HEK293 (cell line): ENCODE measurements around the gene C19orf25.

Experiments
- CTCF ChIA-PET: fragments of 350-600 bp; formaldehyde crosslinking; extraction: SDS; loops from one replicate; lab custom pipeline; 2021; ENCODE audit warnings: antibody characterized with exemption; lab: Yijun Ruan, JAX
- POLR2A ChIA-PET: fragments of 300-600 bp; formaldehyde crosslinking; extraction: SDS; loops from one replicate; lab custom pipeline; 2020; ENCODE audit warnings: antibody characterized with exemption, inconsistent platforms; lab: Yijun Ruan, JAX
- H3K27ac ChIP-seq: fragments of 200-500 bp; sonication (Bioruptor generic); 2 replicates; pipeline ENCODE4 v1.5.1; 2014; ENCODE audit warnings: low read depth, low read length, control low read depth, inconsistent platforms; ENCODE audit errors: extremely low read depth
- H3K36me3 ChIP-seq, 2 experiments: fragments of 200-500 bp in 1 of 2; sonication (Bioruptor generic) in 1 of 2; 1 replicate in 1 of 2; 2 replicates in 1 of 2; pipeline ENCODE4 v1.5.1; 2014 to 2017; ENCODE audit warnings: inconsistent platforms in 2 of 2, low read length in 2 of 2; ENCODE audit not compliant: control insufficient read depth in 2 of 2, insufficient read depth in 1 of 2
- H3K4me1 ChIP-seq: fragments of 200-500 bp; sonication (Bioruptor generic); 2 replicates; pipeline ENCODE4 v1.5.1; 2014; ENCODE audit warnings: mild to moderate bottlenecking, low read length, inconsistent platforms; ENCODE audit not compliant: control insufficient read depth, insufficient read depth
- H3K4me3 ChIP-seq: 2 replicates; pipeline ENCODE4 v1.5.1; 2011; ENCODE audit warnings: low read depth, mild to moderate bottlenecking, control low read depth, low read length, moderate library complexity
- H3K9me3 ChIP-seq: fragments of 200-500 bp; sonication (Bioruptor generic); 2 replicates; pipeline ENCODE4 v1.5.1; 2014; ENCODE audit warnings: low read depth, low read length, inconsistent platforms; ENCODE audit not compliant: control insufficient read depth, insufficient read depth
- BCL11B ChIP-seq: fragments of 450-650 bp; formaldehyde crosslinking; IDR thresholded peaks from 2 replicates; pipeline ENCODE4 v1.5.1; 2016; ENCODE audit warnings: low read depth, missing biosample characterization, missing genetic modification characterization
- FEZF1 ChIP-seq: fragments of 450-650 bp; formaldehyde crosslinking; IDR thresholded peaks from 2 replicates; pipeline ENCODE4 v1.5.1; 2016; ENCODE audit warnings: missing biosample characterization, missing genetic modification characterization
- KLF1 ChIP-seq: fragments of 450-650 bp; formaldehyde crosslinking; IDR thresholded peaks from 2 replicates; pipeline ENCODE4 v1.5.1; 2016; ENCODE audit warnings: missing biosample characterization, missing genetic modification characterization
- ZNF138 ChIP-seq: fragments of 450-650 bp; formaldehyde crosslinking; IDR thresholded peaks from 2 replicates; pipeline ENCODE4 v1.5.1; 2016; ENCODE audit warnings: missing biosample characterization, missing genetic modification characterization, borderline replicate concordance
- ZNF18 ChIP-seq: fragments of 450-650 bp; formaldehyde crosslinking; IDR thresholded peaks from 2 replicates; pipeline ENCODE4 v1.5.1; 2016; ENCODE audit warnings: missing biosample characterization, missing genetic modification characterization
- ZNF280C ChIP-seq: fragments of 450-650 bp; formaldehyde crosslinking; IDR thresholded peaks from 2 replicates; pipeline ENCODE4 v1.5.1; 2016; ENCODE audit warnings: missing biosample characterization, missing genetic modification characterization
- ZNF354C ChIP-seq: fragments of 450-650 bp; formaldehyde crosslinking; IDR thresholded peaks from 2 replicates; pipeline ENCODE4 v1.5.1; 2016; ENCODE audit warnings: missing biosample characterization, missing genetic modification characterization, low read depth, borderline replicate concordance
- ZNF558 ChIP-seq: fragments of 450-650 bp; formaldehyde crosslinking; IDR thresholded peaks from 2 replicates; pipeline ENCODE4 v1.5.1; 2016; ENCODE audit warnings: missing biosample characterization, missing genetic modification characterization
- TF ChIP-seq, protein P1 (sequence below): fragments of 450-650 bp; IDR thresholded peaks from 2 replicates; pipeline ENCODE4 v1.5.1; 2018; ENCODE audit warnings: missing biosample characterization, mild to moderate bottlenecking, missing genetic modification characterization
- TF ChIP-seq, protein P2 (sequence below): fragments of 450-650 bp; formaldehyde crosslinking; IDR thresholded peaks from 2 replicates; pipeline ENCODE4 v1.5.1; 2016; ENCODE audit warnings: missing biosample characterization, missing genetic modification characterization, low read depth
- TF ChIP-seq, protein P3 (sequence below): fragments of 450-650 bp; formaldehyde crosslinking; optimal IDR thresholded peaks from 2 replicates; pipeline ENCODE3; 2016; ENCODE audit warnings: missing biosample characterization, mild to moderate bottlenecking, missing genetic modification characterization
- TF ChIP-seq, protein P4 (sequence below): fragments of 450-650 bp; formaldehyde crosslinking; IDR thresholded peaks from 2 replicates; pipeline ENCODE4 v1.5.1; 2017; ENCODE audit warnings: missing biosample characterization, mild to moderate bottlenecking, missing genetic modification characterization, moderate library complexity
- TF ChIP-seq, protein P5 (sequence below): fragments of 450-650 bp; formaldehyde crosslinking; IDR thresholded peaks from 2 replicates; pipeline ENCODE4 v1.5.1; 2016; ENCODE audit warnings: missing biosample characterization, missing genetic modification characterization

Gene C19orf25

DNA sequence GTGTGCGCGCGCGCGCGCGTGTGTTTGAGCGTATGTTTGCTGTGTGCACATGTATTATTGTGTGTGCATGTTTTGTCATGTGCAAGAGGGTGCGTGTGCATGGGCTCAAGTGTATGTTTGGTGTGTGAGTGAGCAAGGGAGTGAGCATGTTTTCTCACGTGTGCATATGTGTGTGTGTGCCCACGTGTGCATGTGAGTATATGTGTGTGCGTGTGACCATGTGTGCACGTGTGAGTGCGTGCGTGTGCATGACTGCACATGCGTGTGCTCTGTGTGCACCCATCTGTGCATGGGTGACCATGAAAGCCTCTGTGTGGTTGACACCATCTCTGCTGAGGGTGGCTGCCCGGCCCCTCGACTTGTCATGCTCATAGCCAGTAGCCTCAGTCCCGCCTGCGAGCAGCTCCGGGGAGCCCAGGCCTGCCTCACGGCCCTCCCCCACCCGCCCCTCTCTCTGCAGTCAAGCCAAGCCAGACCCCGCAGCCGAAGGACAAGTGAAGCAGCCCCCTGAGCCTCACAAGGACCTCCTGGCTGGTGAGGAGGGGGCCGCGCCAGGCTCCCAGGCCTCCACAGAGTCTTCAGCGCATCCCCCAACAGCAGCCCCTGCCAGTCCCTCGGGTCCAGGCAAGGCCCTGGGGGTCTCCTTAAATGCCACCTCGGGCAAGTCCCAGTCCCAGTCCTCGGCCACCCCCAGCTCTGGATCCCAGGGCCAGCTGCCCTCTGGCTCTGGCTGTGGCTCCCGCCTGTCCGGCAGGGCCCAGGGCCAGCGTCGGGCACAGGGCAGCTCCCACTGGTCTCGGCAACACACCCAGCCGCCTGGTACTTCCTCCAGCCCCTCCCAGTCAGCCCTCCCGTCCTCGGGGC, 17.9 kb upstream of the C19orf25 start:
- Histone ChIP-seq H3K9me3 (no peaks in the 10 kb centered on the region), H3K4me3 (no peak overlapping the region), H3K4me1 (no peaks in the 10 kb centered on the region; the same call in 1 of the 2 replicates), H3K36me3 (no peaks in the 10 kb centered on the region), H3K27ac (no peak overlapping the region)
- TF ChIP-seq, protein P1, sequence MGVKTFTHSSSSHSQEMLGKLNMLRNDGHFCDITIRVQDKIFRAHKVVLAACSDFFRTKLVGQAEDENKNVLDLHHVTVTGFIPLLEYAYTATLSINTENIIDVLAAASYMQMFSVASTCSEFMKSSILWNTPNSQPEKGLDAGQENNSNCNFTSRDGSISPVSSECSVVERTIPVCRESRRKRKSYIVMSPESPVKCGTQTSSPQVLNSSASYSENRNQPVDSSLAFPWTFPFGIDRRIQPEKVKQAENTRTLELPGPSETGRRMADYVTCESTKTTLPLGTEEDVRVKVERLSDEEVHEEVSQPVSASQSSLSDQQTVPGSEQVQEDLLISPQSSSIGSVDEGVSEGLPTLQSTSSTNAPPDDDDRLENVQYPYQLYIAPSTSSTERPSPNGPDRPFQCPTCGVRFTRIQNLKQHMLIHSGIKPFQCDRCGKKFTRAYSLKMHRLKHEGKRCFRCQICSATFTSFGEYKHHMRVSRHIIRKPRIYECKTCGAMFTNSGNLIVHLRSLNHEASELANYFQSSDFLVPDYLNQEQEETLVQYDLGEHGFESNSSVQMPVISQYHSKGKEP (tag by site-specific recombination) = no peak
- TF ChIP-seq ZNF558 (tag by site-specific recombination) (no peak), ZNF18 (tag by site-specific recombination) (0 out of 2 replicates have a peak, but pooled peaks have one; percentile 26), BCL11B (tag by site-specific recombination) (no peak), FEZF1 (tag by site-specific recombination) (no peak), ZNF138 (no peak), ZNF280C (tag by site-specific recombination) (no peak), KLF1 (tag by site-specific recombination) (no peak), ZNF354C (tag by site-specific recombination) (no peak)
- TF ChIP-seq, protein P2, sequence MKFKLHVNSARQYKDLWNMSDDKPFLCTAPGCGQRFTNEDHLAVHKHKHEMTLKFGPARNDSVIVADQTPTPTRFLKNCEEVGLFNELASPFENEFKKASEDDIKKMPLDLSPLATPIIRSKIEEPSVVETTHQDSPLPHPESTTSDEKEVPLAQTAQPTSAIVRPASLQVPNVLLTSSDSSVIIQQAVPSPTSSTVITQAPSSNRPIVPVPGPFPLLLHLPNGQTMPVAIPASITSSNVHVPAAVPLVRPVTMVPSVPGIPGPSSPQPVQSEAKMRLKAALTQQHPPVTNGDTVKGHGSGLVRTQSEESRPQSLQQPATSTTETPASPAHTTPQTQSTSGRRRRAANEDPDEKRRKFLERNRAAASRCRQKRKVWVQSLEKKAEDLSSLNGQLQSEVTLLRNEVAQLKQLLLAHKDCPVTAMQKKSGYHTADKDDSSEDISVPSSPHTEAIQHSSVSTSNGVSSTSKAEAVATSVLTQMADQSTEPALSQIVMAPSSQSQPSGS (tag by site-specific recombination) = no peak
- TF ChIP-seq, protein P3, sequence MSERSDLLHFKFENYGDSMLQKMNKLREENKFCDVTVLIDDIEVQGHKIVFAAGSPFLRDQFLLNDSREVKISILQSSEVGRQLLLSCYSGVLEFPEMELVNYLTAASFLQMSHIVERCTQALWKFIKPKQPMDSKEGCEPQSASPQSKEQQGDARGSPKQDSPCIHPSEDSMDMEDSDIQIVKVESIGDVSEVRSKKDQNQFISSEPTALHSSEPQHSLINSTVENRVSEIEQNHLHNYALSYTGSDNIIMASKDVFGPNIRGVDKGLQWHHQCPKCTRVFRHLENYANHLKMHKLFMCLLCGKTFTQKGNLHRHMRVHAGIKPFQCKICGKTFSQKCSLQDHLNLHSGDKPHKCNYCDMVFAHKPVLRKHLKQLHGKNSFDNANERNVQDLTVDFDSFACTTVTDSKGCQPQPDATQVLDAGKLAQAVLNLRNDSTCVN = peak; percentile 19
- TF ChIP-seq, protein P4, sequence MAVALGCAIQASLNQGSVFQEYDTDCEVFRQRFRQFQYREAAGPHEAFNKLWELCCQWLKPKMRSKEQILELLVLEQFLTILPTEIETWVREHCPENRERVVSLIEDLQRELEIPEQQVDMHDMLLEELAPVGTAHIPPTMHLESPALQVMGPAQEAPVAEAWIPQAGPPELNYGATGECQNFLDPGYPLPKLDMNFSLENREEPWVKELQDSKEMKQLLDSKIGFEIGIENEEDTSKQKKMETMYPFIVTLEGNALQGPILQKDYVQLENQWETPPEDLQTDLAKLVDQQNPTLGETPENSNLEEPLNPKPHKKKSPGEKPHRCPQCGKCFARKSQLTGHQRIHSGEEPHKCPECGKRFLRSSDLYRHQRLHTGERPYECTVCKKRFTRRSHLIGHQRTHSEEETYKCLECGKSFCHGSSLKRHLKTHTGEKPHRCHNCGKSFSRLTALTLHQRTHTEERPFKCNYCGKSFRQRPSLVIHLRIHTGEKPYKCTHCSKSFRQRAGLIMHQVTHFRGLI (tag by site-specific recombination) = no peak
- TF ChIP-seq, protein P5, sequence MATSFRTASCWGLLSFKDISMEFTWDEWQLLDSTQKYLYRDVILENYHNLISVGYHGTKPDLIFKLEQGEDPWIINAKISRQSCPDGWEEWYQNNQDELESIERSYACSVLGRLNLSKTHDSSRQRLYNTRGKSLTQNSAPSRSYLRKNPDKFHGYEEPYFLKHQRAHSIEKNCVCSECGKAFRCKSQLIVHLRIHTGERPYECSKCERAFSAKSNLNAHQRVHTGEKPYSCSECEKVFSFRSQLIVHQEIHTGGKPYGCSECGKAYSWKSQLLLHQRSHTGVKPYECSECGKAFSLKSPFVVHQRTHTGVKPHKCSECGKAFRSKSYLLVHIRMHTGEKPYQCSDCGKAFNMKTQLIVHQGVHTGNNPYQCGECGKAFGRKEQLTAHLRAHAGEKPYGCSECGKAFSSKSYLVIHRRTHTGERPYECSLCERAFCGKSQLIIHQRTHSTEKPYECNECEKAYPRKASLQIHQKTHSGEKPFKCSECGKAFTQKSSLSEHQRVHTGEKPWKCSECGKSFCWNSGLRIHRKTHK (tag by site-specific recombination) = no peak
- CTCF ChIA-PET = no interaction called here
- POLR2A ChIA-PET = no interaction called here
